HG03565 (cell line): ENCODE data around the gene SLC6A3.
"Not testable (repeated sequence)": the region's sequence is repeated elsewhere in the genome, so short reads cannot be mapped to it uniquely, and the experiment has no call there.

Source experiments
- ATAC-seq: cut with Tn5 transposase; IDR thresholded peaks from one replicate; pipeline ENCODE4 v1.9.1; 2021; ENCODE audit warnings: mild to moderate bottlenecking, moderate library complexity; ENCODE audit not compliant: unreplicated experiment

The SLC6A3 gene

GRCh38 chr5:1478271-1479035 lies 33.2 kb upstream of the SLC6A3 start:
- ATAC-seq = no peak

DNA sequence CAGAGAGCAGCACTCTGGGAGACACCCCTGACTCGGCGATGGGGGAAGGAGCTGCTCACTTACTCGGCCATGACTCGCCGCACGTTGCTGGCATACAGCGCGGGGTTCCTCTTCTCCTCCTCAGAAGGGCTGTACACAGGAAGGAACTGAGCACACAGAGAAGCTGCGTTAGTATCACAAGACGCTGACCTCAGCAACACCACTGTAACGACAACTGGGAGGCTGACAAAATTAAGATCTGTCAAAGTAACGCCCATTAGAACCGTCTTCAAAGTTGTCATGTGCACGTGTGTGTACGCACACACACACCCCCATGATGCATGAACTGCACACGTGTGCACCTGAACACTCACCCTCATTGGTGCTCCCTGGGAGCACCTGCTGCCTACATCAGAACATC lies 32.1 kb upstream of the SLC6A3 start:
- ATAC-seq = no peak

GRCh38 chr5:1476967-1477310 lies 31.7 kb upstream of the SLC6A3 start:
- no peak for ATAC-seq

DNA sequence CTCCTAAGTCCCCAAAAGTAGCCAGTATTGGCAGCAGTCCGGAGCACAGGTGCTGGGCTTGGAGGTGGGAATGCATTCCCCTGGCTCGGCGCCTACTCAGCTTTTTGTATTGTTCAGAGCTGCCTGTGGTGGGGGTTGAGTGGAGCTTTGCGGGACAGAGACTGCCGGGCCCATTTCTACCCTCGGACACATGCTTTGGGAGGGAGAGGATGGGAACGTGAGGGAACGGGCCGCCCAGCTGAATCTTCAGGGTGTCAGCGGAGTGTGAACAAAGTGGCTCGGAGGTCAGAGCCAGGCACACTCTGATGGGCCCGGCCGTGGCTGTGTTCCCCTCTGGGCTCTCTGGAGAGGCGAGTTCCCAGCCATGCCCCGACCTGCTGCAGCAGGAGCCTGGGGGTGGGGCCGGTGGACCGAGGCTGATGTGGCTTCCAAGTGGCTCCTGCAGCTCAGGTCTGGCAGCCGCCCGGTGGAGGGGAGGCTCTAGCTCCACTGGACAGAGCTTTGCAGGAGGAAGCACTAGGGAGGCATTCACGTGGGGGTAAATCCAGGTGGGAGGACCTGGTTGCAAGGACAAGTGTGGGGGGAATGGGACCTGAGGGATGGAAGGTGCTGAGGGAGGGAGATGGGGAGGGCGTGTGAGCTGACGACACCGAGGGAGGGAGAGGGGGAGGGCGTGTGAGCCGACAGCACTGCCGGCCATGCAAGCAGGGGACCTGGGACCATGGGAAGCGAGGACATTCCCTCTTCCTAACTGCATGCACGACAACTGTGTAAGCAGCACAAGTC lies 31.1 kb upstream of the SLC6A3 start:
- ATAC-seq = no peak

GRCh38 chr5:1475544-1475900 lies 30.3 kb upstream of the SLC6A3 start:
- not testable (repeated sequence) for ATAC-seq

- no peak for ATAC-seq
Measured at GRCh38 chr5:1474866-1475543, 29.8 kb upstream of the SLC6A3 start.

DNA sequence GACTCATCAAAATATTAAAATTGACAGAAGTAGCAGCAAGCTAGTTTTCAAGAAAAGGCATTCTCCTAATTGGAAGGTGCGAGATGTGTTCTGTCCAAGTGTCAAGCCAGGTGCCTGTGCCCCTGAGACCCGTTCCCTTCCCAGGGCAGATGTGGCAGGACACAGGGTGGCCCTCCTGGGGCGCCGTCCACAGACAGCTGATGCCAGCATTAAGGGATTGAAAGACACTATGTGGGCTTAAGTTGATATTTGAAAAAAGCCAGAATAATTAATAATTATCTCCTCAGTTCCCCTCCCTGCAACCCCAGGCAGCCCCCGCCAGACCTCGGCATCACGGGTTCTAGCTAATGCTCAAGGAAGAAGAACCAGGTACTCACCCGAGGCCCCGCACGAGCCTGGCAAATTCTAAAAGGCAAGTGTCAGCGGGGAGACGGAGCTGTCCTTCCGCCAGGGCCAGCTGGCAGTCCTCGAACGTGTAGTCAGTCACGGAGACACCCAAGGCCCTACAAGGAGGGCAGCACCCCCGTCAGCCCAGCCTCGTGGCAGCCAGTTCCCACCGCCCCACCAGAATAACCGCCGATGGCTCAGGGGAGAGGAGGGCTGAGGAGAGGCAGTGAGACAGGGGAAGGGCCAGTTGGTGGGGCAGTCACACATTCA lies 29.1 kb upstream of the SLC6A3 start:
- ATAC-seq = no peak

DNA sequence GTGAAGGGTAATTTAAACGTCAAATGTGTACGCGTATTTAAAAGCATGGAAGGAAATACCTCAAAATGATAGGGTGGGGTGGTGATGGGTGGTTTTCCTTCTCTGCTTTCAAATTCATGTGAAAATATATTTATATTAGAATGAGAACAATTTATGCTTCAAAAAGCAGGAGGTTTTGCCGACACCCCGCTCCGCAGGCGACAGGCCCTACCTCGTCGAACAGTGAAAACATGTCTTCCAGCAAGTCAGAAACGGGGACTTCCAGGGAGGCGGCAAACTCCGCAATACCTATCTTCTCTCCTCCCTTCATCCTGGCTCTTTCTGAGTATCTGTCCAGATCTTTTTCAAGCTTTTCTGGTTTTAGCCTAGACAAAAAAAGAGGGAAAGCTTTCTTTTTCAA lies 28.5 kb upstream of the SLC6A3 start:
- ATAC-seq = no peak

- no peak for ATAC-seq
Measured at GRCh38 chr5:1472964-1473628, 27.9 kb upstream of the SLC6A3 start.

- ATAC-seq = no peak
Measured at GRCh38 chr5:1471997-1472963, 27.0 kb upstream of the SLC6A3 start.

GRCh38 chr5:1471240-1471853 lies 26.1 kb upstream of the SLC6A3 start:
- ATAC-seq = no peak

DNA sequence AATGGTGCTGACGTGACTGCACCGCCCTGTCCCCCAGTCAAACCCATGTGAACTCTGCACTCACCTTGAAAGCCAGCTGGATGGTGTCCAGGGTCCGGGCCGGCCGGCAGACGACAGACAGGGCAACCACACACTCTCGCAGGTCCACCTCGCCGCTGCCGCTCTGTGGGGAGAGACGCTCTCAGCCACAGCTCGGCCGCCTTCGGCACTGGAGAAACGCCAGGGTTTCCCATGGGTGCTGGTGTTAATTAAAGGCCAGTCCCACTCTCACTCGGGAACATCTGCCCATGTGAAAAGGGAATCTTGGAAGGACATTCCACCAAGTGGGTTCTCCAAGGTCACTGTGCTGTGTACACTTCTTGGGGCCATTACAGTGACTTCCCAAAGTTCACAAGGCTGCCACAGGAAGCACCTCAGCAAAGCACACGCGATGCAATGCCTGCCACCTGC lies 25.5 kb upstream of the SLC6A3 start:
- ATAC-seq = no peak

DNA sequence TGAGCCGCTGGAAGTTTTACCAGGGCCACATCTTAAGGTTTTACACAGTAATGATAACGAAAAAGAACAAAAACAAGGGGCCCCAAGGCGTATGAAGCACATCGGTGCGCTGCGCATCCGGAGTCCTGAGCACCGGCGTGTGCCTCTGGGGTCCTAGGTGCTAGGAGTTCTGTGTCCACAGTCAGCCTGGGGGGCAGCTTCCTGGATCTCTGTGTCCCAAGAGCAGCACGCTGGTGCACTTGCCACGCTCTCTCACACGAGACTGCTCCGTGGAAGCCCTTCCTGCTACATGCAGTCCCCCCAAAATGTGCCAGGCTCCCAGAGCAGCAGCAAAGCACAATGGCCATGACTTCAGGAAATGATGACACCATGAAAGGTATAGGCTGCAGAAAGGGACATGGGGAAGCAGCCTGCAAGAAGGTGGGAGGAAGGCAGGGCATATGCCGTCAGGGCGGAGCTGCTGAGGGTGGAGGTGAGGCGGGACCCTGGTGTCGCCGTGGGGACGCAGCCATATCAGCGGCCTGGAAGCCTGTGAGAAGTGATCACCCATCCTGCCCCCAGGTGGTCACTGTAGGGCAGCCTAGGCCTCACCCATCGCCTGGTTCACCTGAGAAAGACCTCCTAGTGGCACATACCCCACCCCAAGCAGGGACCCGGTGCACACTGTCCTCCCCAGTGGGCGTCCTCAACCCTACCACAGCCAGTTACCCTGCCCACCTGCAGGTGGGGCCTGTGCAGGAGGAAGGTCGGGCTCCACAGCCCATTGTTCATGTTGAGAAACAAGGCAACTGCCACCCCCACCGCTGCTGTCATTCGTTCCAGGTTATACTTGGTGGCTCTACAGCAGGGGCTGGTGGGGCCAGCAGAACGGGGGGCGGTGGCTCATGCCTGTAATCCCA lies 23.6 kb upstream of the SLC6A3 start:
- no peak for ATAC-seq

DNA sequence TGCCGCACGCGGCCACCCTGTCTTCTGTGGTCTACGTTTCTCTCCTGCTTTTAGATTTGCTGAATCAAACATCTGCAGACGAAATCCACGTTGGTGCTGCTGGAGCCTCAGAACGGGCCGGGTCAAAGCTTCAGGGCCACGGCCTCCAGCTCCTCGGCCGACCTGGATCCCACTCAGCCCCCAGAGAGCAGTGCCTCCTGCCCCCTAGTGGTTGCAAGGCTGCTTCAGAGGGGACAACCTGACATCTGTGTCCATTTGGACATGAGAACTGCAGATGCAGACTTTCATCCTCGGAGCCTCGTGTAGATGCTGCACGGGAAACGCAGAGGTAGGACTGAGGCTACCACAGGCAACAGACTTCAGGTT lies 23.0 kb upstream of the SLC6A3 start:
- no peak for ATAC-seq

DNA sequence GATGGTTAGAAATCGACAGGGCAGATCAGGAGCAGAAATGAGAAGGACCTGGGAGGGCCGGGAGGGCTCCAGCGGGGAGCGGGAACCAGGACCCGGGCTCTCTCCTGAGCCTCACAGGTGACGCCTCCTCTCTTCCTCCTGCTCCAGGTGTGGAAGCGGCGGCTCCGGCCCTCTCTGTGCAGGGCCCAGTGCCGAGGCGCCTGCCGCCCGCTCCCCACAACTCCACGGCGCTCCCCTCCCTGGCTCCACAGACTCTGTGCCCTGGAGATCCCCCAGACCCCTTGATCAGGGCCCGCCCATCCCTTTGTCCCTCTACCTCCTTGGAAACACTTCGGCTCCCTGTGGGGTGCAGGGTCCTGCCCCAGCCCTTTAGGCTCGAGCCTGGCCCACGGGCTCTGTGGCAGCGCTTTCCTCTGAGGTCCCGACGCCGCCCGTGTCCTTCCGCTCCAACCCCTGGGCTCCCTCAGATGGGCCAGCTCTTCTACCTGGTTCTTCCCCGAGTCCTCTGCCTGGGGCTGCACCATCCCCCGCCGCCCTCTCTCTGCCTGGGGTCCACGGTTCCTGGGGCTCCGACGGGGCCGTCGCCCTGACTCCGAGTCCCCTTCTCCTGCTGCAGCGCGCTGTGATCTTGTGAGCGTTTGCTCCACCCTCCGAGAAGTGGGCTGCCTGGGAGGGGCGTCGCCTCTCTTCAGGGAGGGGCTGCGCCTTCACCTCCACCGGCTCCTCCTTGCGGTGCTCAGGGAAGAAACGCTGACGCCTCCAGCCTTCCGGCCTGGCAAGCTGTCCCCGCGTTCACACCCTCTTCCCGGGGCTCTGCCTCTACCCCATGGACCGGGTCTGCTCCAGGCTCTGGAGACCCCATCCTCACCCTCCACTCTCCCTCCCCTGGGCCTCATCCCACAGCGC lies 22.4 kb upstream of the SLC6A3 start:
- no peak for ATAC-seq

DNA sequence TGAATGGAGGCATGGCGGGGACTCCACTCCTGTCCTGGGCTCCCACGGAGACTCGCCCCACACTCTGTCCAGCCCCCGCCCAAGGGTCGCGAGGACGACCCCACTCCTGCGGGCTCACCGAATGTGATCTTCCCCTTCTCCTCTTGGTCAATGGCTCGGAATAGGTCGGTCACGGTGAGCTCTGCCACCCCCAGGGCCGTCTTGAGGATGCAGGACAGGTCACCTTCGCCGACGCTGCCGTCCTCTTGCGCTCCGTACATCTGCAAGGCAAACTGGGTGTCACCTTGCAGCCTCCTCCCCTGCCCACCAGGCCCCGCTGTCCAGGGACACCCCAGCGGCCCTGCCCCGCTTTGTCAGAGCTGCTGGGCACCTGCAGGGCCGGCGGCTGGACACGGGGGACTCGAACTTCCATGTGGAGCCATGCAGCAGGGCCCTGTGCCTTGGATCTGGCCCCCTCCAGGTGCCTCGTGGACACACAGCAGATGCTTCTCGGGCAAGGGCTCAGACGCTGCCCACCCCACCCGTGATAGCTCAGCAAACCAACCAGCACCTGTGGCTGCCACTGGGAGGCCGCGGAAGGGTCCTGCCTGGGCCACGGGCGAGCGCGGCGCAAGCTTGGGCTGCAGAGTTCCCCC lies 21.5 kb upstream of the SLC6A3 start:
- ATAC-seq = no peak

GRCh38 chr5:1465966-1466471 lies 20.8 kb upstream of the SLC6A3 start:
- ATAC-seq = no peak
